ENCODE data around the gene EXOC3.

GRCh38 chr5:477871-478270 lies 34.9 kb downstream of the EXOC3 start:
- TF ChIP-seq, protein P1, sequence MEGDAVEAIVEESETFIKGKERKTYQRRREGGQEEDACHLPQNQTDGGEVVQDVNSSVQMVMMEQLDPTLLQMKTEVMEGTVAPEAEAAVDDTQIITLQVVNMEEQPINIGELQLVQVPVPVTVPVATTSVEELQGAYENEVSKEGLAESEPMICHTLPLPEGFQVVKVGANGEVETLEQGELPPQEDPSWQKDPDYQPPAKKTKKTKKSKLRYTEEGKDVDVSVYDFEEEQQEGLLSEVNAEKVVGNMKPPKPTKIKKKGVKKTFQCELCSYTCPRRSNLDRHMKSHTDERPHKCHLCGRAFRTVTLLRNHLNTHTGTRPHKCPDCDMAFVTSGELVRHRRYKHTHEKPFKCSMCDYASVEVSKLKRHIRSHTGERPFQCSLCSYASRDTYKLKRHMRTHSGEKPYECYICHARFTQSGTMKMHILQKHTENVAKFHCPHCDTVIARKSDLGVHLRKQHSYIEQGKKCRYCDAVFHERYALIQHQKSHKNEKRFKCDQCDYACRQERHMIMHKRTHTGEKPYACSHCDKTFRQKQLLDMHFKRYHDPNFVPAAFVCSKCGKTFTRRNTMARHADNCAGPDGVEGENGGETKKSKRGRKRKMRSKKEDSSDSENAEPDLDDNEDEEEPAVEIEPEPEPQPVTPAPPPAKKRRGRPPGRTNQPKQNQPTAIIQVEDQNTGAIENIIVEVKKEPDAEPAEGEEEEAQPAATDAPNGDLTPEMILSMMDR (IDR thresholded peaks at IDR 0.05) = no peak
- TF ChIP-seq POLR2A (IDR thresholded peaks at IDR 0.05) = no peak
